Endothelial cell of umbilical vein (primary cell): ENCODE results near the gene PPIE.

Experiments used
- CTCF ChIP-seq, 2 donors: IDR thresholded peaks; 1 replicate in 1 of 2; 2 replicates in 1 of 2; pipeline ENCODE4 v1.5.1; 2011; ENCODE audit warnings: low read length in 2 of 2, mild to moderate bottlenecking in 2 of 2, moderate library complexity in 2 of 2, control low read depth in 1 of 2, inconsistent platforms in 1 of 2, low read depth in 1 of 2; ENCODE audit not compliant: insufficient read depth in 1 of 2; ENCODE audit errors: extremely low read depth in 1 of 2
- EZH2 ChIP-seq: IDR thresholded peaks from 2 replicates; pipeline ENCODE4 v1.6.1; 2012; ENCODE audit warnings: borderline replicate concordance, low read depth, mild to moderate bottlenecking, moderate library complexity, low read length, inconsistent platforms; ENCODE audit not compliant: severe bottlenecking
- MYC ChIP-seq: IDR thresholded peaks from one replicate; pipeline ENCODE4 v1.6.1; 2011; ENCODE audit warnings: mild to moderate bottlenecking, low read depth, low read length

- TF ChIP-seq EZH2 = no peak
- TF ChIP-seq MYC = no peak
- no peak for TF ChIP-seq CTCF (IDR thresholded peaks at IDR 0.05; ENCODE audit: extremely low read depth in 1 of 2, insufficient read depth in 1 of 2, low read depth in 1 of 2, low read length in 2 of 2)
Observed at GRCh38 chr1:39779821-39780220, 41.1 kb downstream of the PPIE start.
